Stimulated activated effector memory CD8-positive, alpha-beta T cell treated with anti-CD3 and anti-CD28 coated beads, Interleukin-12 subunit alpha, Interleukin-12 subunit beta, amount 100 ng/mL, for 72 hours (primary cell): ENCODE measurements around the gene ARSG.
"Not testable (repeated sequence)": the region's sequence is repeated elsewhere in the genome, so short reads cannot be mapped to it uniquely, and the experiment has no call there.

ENCODE experiments used
- ATAC-seq: fragments of 150-1000 bp; cut with Tn5 transposase; 2 replicates; pipeline ENCODE4 v1.10.0; 2021
- DNase-seq, 2 donors: peaks; one replicate each; pipeline ENCODE4 v3.0.0; 2021 to 2022; ENCODE audit warnings: low spot score in 2 of 2
- H3K27ac Mint-ChIP-seq: one replicate; pipeline ENCODE4 v1.8.0; 2022; ENCODE audit warnings: mild to moderate bottlenecking, mixed read lengths
- H3K36me3 Mint-ChIP-seq: one replicate; pipeline ENCODE4 v1.8.0; 2022; ENCODE audit warnings: mild to moderate bottlenecking, mixed read lengths
- H3K4me1 Mint-ChIP-seq: one replicate; pipeline ENCODE4 v1.8.0; 2022; ENCODE audit warnings: mixed read lengths
- H3K4me3 Mint-ChIP-seq: one replicate; pipeline ENCODE4 v1.8.0; 2022; ENCODE audit warnings: mild to moderate bottlenecking, mixed read lengths
- H3K9me3 Mint-ChIP-seq: one replicate; pipeline ENCODE4 v1.8.0; 2022; ENCODE audit warnings: mixed read lengths

ARSG gene

GRCh38 chr17:68394608-68395331 lies 103.5 kb downstream of the ARSG start:
- Mint-ChIP-seq H3K36me3 (peaks cover 6% of the 10 kb centered on the region), H3K9me3 (peaks cover 4% of the 10 kb centered on the region), H3K4me3 (no peak overlapping the region), H3K27ac (no peak overlapping the region), H3K4me1 (peaks cover 25% of the 10 kb centered on the region)
- DNase-seq (no peak), ATAC-seq (no peak)

- Mint-ChIP-seq H3K9me3 (peaks cover 4% of the 10 kb centered on the region), H3K4me3 (peak overlapping the region; percentile 22), H3K27ac (peak overlapping the region; percentile 63), H3K36me3 (peaks cover 13% of the 10 kb centered on the region), H3K4me1 (peaks cover 36% of the 10 kb centered on the region)
- no peak for ATAC-seq
- DNase-seq, result no peak
Measured at GRCh38 chr17:68396226-68397107, 105.2 kb downstream of the ARSG start.

- peaks cover 13% of the 10 kb centered on the region for H3K36me3 Mint-ChIP-seq
- peak overlapping the region; percentile 63 for H3K27ac Mint-ChIP-seq
- DNase-seq (no peak), ATAC-seq (no peak)
- peaks cover 36% of the 10 kb centered on the region for H3K4me1 Mint-ChIP-seq
- peaks cover 4% of the 10 kb centered on the region for H3K9me3 Mint-ChIP-seq
- peak overlapping the region; percentile 22 for H3K4me3 Mint-ChIP-seq
Measured at GRCh38 chr17:68397108-68397536, 105.8 kb downstream of the ARSG start.

GRCh38 chr17:68398691-68399637 lies 107.7 kb downstream of the ARSG start:
- Mint-ChIP-seq H3K4me3 (peak overlapping the region; percentile 45), H3K36me3 (peaks cover 13% of the 10 kb centered on the region), H3K27ac (peak overlapping the region; percentile 91), H3K4me1 (peaks cover 36% of the 10 kb centered on the region), H3K9me3 (peaks cover 4% of the 10 kb centered on the region)
- DNase-seq (peak; percentile 23 to 80), ATAC-seq (peak; percentile 76)

- peak overlapping the region; percentile 91 for H3K27ac Mint-ChIP-seq
- H3K4me3 Mint-ChIP-seq, result peak overlapping the region; percentile 45
- H3K9me3 Mint-ChIP-seq, result peaks cover under 1% of the 10 kb centered on the region
- DNase-seq, result no peak
- ATAC-seq, result peak; percentile 81
- peaks cover 9% of the 10 kb centered on the region for H3K36me3 Mint-ChIP-seq
- H3K4me1 Mint-ChIP-seq, result peaks cover 36% of the 10 kb centered on the region
Measured at GRCh38 chr17:68399638-68400403, 108.5 kb downstream of the ARSG start.

- peak overlapping the region; percentile 91 for H3K27ac Mint-ChIP-seq
- peaks cover 8% of the 10 kb centered on the region for H3K36me3 Mint-ChIP-seq
- H3K4me1 Mint-ChIP-seq, result peaks cover 36% of the 10 kb centered on the region
- H3K4me3 Mint-ChIP-seq, result peak overlapping the region; percentile 45
- ATAC-seq (no peak), DNase-seq (no peak)
- no peaks in the 10 kb centered on the region for H3K9me3 Mint-ChIP-seq
Measured at GRCh38 chr17:68400404-68400735, 109.1 kb downstream of the ARSG start.

- peaks cover 8% of the 10 kb centered on the region for H3K36me3 Mint-ChIP-seq
- peak overlapping the region; percentile 91 for H3K27ac Mint-ChIP-seq
- H3K4me1 Mint-ChIP-seq, result peaks cover 36% of the 10 kb centered on the region
- H3K4me3 Mint-ChIP-seq, result no peak overlapping the region
- no peaks in the 10 kb centered on the region for H3K9me3 Mint-ChIP-seq
- DNase-seq (no peak), ATAC-seq (no peak)
Measured at GRCh38 chr17:68401288-68401687, 110.0 kb downstream of the ARSG start.

GRCh38 chr17:68403122-68403521 lies 111.8 kb downstream of the ARSG start:
- no peak for DNase-seq
- H3K4me3 Mint-ChIP-seq, result no peak overlapping the region
- H3K36me3 Mint-ChIP-seq, result peaks cover 8% of the 10 kb centered on the region
- peaks cover 24% of the 10 kb centered on the region for H3K4me1 Mint-ChIP-seq
- no peak for ATAC-seq
- H3K9me3 Mint-ChIP-seq, result peaks cover 4% of the 10 kb centered on the region
- no peak overlapping the region for H3K27ac Mint-ChIP-seq

- peaks cover 19% of the 10 kb centered on the region for H3K4me1 Mint-ChIP-seq
- not testable (repeated sequence) for H3K36me3 Mint-ChIP-seq, DNase-seq, H3K4me3 Mint-ChIP-seq, ATAC-seq, H3K27ac Mint-ChIP-seq, H3K9me3 Mint-ChIP-seq
Measured at GRCh38 chr17:68403837-68404236, 112.5 kb downstream of the ARSG start.

- not testable (repeated sequence) for DNase-seq, H3K9me3 Mint-ChIP-seq, H3K36me3 Mint-ChIP-seq, H3K27ac Mint-ChIP-seq, H3K4me3 Mint-ChIP-seq, H3K4me1 Mint-ChIP-seq, ATAC-seq
Measured at GRCh38 chr17:68407656-68408055, 116.4 kb downstream of the ARSG start.

- H3K36me3 Mint-ChIP-seq, H3K9me3 Mint-ChIP-seq: not testable (repeated sequence)
- ATAC-seq (peak; percentile 88), DNase-seq (peak; percentile 27 to 77)
- H3K4me3 Mint-ChIP-seq, result peak overlapping the region; percentile 87
- H3K4me1 Mint-ChIP-seq, result peaks cover 21% of the 10 kb centered on the region
- peak overlapping the region; percentile 78 for H3K27ac Mint-ChIP-seq
Measured at GRCh38 chr17:68413597-68414560, 122.6 kb downstream of the ARSG start.

- Mint-ChIP-seq H3K4me1 (peaks cover 21% of the 10 kb centered on the region), H3K4me3 (peak overlapping the region; percentile 87), H3K27ac (peak overlapping the region; percentile 78)
- not testable (repeated sequence) for ATAC-seq, H3K9me3 Mint-ChIP-seq, DNase-seq, H3K36me3 Mint-ChIP-seq
Measured at GRCh38 chr17:68414901-68415300, 123.6 kb downstream of the ARSG start.

- ATAC-seq, result no peak
- peaks cover 21% of the 10 kb centered on the region for H3K4me1 Mint-ChIP-seq
- H3K36me3 Mint-ChIP-seq, result peaks cover 22% of the 10 kb centered on the region
- DNase-seq, result no peak
- H3K9me3 Mint-ChIP-seq, result peaks cover 4% of the 10 kb centered on the region
- H3K27ac Mint-ChIP-seq, result no peak overlapping the region
- H3K4me3 Mint-ChIP-seq, result no peak overlapping the region
Measured at GRCh38 chr17:68417317-68417716, 126.0 kb downstream of the ARSG start.
